Measurements from ENCODE around the gene TANGO2. TPM values are rescaled to one million over a fixed set of nuclear protein-coding genes. Genes with fewer than 3 reads are reported as not detected.
A peak's percentile ranks its signal among the peaks of the same experiment; 100 is the strongest.

TANGO2 gene
- total and polyA plus RNA-seq, 9 of the 15 experiments (the other 6 are each of a cell fraction or from before 2014, with no cell fraction given), result 15.5 to 94.9 (median 70.1) TPM

- no peak for TF ChIP-seq RERE (CRISPR knock-in tag; IDR thresholded peaks at IDR 0.05; ENCODE audit: borderline replicate concordance)
- TF ChIP-seq ZNF134 (CRISPR knock-in tag; conservative IDR thresholded peaks at IDR 0.05), result peak; percentile 26; the same call in 1 of the 2 replicates
- TF ChIP-seq, protein P1, sequence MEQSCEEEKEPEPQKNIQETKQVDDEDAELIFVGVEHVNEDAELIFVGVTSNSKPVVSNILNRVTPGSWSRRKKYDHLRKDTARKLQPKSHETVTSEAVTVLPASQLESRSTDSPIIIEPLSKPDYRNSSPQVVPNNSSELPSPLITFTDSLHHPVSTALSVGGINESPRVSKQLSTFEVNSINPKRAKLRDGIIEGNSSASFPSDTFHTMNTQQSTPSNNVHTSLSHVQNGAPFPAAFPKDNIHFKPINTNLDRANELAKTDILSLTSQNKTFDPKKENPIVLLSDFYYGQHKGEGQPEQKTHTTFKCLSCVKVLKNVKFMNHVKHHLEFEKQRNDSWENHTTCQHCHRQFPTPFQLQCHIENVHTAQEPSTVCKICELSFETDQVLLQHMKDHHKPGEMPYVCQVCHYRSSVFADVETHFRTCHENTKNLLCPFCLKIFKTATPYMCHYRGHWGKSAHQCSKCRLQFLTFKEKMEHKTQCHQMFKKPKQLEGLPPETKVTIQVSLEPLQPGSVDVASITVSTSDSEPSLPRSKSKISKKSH (CRISPR knock-in tag; IDR thresholded peaks at IDR 0.05), result no peak
- no peak for TF ChIP-seq ASH1L (IDR thresholded peaks at IDR 0.05; ENCODE audit: borderline replicate concordance, low read depth, partially characterized antibody)
- no peak for TF ChIP-seq GATA2 (CRISPR knock-in tag; IDR thresholded peaks at IDR 0.05)
- TF ChIP-seq, protein P2, sequence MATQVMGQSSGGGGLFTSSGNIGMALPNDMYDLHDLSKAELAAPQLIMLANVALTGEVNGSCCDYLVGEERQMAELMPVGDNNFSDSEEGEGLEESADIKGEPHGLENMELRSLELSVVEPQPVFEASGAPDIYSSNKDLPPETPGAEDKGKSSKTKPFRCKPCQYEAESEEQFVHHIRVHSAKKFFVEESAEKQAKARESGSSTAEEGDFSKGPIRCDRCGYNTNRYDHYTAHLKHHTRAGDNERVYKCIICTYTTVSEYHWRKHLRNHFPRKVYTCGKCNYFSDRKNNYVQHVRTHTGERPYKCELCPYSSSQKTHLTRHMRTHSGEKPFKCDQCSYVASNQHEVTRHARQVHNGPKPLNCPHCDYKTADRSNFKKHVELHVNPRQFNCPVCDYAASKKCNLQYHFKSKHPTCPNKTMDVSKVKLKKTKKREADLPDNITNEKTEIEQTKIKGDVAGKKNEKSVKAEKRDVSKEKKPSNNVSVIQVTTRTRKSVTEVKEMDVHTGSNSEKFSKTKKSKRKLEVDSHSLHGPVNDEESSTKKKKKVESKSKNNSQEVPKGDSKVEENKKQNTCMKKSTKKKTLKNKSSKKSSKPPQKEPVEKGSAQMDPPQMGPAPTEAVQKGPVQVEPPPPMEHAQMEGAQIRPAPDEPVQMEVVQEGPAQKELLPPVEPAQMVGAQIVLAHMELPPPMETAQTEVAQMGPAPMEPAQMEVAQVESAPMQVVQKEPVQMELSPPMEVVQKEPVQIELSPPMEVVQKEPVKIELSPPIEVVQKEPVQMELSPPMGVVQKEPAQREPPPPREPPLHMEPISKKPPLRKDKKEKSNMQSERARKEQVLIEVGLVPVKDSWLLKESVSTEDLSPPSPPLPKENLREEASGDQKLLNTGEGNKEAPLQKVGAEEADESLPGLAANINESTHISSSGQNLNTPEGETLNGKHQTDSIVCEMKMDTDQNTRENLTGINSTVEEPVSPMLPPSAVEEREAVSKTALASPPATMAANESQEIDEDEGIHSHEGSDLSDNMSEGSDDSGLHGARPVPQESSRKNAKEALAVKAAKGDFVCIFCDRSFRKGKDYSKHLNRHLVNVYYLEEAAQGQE (IDR thresholded peaks at IDR 0.05; ENCODE audit: borderline replicate concordance), result no peak
- TF ChIP-seq, protein P2 (CRISPR knock-in tag; IDR thresholded peaks at IDR 0.05; ENCODE audit: low read depth), result 0 out of 2 replicates have a peak, but pooled peaks have one; percentile 37
- peak; percentile 83 for TF ChIP-seq HNRNPL (IDR thresholded peaks at IDR 0.05; ENCODE audit: low read depth, low read length)
- peak; percentile 60; the same call in 1 of the 2 replicates for TF ChIP-seq ZNF57 (CRISPR knock-in tag; IDR thresholded peaks at IDR 0.05)
- 0 out of 2 replicates have a peak, but pooled peaks have one; percentile 9 for TF ChIP-seq PHB (CRISPR knock-in tag; IDR thresholded peaks at IDR 0.05)
Observed at GRCh38 chr22:20080776-20081654, 60.1 kb downstream of the TANGO2 start (continued).

Measured in K562 (cell line).